HG02943 (cell line): Measurements from ENCODE around the gene VGLL4.
A peak's percentile ranks its signal among the peaks of the same experiment; 100 is the strongest.

Experiments used
- ATAC-seq: cut with Tn5 transposase; IDR thresholded peaks from one replicate; pipeline ENCODE4 v1.9.1; 2021; ENCODE audit warnings: mild to moderate bottlenecking, low read depth, moderate library complexity; ENCODE audit not compliant: unreplicated experiment

Gene VGLL4

DNA sequence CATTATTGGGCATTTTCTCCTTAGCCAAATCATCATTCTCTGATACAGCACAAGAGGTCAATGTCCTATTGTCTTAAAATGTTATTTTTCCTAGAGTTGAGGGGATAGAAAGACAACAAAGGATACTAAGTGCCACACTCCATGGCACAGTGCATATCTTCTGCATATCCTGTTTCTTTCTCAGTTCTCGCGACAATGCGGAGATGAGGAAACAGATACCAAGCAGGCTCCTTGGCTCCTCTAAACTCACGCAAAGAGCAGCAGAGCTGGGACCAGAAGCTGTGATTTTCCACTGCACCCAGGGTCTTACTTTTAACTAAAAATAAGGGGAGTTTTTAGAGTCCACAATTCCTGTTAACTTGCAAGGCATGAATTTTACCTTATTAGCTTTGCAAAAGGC, 10.5 kb upstream of the VGLL4 start:
- ATAC-seq = no peak

DNA sequence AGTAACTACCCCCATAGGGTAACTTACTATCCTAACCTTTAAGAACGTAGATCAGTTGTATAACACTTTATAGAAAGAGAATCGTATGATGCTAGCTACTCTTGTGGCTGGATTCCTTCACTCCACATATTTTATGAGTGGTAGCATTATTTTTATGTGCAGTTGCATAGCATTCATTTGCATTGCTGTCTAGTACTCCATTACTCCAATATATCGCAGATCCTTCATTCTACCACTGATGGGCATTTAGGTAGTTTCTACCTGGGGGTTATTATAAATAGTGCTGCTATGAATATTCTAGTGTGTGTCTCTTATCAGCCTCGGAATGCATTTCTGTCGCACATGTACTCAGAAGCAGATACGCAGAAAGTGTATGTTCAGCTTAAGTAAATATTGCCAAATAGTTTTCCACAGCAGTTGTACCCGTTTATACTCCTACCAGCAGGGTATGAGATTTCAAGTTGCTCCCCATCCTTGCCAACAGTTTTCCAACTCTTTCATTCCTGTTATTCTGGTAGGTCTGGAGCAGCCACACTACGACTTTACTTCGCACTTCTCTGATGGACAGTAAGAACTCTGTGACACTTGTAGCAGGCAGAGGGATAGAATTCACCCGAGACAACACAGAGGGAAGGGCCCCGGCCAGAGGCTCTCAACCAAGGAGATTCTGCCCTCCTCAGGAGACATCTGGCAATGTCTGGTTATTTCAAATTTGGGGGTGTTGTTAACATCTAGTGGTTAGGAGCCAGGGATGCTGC, 9.8 kb upstream of the VGLL4 start:
- no peak for ATAC-seq

DNA sequence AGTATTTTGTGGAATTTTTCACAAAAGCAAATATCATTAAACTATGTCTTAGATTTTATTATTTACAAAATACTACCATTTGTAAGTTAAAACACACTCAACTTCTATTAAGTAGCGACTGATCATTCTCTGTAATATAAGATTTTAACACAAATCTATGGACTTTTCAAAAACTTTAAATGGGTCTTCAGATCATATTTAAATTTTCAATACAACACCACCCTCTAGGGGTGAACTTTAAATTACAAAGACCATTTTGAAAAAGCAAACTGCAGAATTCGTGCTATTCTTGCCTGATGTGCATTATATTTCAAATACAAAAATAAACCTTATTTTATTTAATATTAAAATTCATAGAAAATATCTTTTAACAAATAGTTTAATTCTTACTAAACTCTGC, 8.2 kb upstream of the VGLL4 start:
- ATAC-seq = no peak

DNA sequence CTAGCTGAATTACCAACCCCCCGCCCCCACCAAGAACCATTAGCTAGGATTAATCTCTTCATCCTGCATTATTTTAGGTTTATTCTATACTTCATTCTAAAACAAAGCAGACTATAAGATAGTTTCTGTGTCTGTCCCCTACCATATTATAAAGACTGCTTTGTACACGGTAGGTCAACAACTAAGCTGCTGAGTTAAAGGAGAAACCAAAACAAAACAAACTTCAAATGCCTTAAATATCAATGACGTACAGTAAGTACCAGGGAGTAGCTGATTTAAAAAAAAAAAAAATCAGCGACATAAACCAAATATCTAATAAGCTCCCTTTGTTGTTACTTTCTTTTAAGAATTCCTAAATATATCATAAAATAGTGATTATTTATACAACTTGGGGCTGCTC, 7.8 kb upstream of the VGLL4 start:
- no peak for ATAC-seq

DNA sequence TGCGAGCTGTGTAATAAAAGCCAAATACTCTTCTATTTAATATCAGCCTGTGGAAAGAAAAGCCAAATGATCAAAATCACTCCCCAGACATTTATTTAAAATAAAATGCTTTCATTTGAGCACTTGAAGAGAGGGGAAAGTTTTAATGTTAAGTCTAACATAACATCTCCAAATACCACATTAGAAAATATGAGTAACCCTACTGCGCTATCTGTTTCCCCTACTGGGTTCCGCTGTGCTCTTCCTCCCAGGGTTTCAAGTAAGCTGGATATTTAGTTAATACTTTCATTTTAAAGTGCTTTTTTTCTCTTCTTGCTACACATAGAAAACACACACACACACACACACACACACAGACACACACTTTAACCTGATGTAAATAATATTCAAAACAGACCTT, 6.7 kb upstream of the VGLL4 start:
- no peak for ATAC-seq

DNA sequence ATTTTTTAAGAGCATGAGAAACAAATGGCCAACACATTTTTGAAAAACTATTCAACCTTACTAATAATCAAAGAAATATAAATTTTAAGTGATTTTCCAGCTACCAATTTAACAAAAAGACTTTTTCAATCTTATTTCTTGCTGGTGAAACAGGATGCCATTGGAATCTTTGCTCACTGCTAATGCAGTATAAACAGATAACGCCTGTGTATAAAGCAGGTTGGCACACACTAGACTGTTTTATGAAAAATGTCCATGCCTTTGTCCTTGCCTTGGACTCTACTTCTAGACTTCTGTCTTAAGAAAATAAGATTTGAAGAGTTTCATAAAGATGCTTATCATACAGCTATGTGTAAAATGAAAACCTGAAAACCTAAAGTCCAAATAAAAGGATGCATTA, 5.0 kb upstream of the VGLL4 start:
- no peak for ATAC-seq

DNA sequence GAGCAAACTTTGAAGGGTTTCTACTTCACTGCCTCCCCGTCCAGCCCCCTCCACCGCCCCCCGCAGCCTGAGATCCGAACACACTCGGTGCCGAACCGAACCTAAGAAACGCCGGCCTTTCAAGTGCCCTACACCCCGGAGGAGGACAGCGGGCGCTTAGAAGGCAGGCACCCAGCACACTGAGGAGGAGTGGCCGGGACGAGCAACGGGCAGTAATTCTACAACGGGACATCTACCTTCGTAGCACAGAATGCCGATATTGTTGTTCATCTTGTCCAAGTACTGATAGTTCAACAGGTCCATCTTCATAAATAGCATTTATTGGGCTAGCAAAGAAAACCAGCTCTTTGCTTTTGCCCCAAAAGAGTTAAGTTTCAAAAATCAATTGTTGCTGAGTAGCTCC, 513 bp downstream of the VGLL4 start:
- ATAC-seq = no peak

DNA sequence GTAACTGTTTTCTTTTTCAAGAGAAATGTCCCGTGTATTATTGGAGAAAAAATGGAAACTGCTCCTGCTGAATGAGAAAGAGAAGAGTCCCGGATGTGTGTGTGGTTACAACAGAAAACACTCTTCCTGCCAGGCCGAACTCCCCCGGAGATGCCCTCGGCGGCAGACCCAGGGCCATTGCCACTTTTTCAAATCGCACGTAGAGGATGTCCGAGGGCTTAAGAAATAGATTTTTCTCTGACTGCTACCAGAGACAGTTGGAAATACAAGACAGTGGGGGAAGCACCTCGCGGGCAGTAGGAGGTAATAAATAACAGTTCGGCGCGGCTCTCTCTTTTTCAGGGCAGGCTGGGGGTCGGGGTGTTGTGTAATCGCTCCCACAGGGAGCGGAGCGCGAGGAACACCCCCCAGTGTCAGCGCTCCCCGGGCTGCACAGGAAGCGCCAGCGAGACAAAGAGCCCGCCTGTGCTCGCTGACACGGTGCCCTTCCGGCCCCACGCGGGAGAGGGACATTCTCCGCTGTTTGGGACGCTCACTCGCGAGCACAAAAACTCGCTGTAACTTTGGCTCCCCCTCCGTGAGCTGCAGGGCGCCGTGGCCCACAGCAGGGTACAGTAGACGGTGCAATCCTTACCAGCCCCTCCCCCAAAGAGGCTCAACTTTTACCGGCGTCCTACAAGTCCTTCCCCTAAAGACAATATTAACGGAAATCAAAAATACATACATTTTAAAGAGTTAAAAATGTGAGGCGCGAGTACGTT, 1.1 kb downstream of the VGLL4 start:
- ATAC-seq = peak; percentile 63

DNA sequence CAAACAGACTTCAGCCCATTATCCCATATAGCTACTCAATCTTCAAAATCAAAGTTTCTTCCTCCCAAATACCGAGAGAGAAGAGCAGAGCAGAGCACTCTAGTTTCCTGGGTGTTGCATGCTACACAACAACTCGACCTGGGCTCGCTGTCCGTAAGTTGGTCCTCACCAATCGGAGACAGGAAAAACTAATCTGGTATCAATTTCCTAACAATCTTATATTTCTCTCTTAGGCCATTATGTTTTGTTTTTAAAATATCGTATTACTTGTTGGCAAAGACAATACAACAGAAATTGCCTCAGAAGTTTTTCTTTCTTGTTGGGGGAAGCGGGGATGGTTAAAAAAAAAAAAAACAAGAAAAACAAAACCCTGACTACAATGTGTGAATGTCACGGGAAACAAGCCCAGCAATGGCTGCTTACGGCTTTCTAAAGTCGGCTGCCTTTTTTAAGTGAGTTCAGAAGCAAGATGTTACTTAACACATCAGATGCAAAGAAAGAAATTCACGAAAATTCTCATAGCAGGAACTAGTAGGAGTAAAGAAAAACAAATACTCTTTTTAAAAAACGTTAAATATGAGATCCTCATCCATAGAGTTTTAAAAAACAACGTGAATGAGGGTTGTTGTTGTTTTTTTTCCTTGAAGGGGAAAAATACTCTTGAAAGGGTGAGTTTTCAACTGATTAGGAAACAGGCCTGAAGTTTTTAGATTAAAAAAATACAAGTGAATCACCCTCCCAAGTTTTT, 1.9 kb downstream of the VGLL4 start:
- ATAC-seq = no peak

DNA sequence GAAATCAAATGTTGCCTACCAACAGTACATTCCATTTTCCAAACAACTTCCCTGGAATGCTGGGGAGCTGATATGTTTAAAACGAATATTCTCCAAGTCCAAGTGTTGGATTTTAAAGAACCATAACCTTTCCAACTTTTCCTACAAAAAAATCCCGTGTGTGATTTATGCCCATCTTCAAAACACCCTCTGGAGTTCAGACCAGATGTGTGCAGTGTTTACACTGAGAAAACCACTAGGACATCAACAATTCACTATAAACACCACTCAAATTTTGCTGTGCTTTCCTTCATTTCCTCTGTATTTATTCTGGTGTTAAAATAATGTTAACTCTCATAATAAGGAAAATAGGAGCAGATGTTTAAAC, 2.4 kb downstream of the VGLL4 start:
- no peak for ATAC-seq

DNA sequence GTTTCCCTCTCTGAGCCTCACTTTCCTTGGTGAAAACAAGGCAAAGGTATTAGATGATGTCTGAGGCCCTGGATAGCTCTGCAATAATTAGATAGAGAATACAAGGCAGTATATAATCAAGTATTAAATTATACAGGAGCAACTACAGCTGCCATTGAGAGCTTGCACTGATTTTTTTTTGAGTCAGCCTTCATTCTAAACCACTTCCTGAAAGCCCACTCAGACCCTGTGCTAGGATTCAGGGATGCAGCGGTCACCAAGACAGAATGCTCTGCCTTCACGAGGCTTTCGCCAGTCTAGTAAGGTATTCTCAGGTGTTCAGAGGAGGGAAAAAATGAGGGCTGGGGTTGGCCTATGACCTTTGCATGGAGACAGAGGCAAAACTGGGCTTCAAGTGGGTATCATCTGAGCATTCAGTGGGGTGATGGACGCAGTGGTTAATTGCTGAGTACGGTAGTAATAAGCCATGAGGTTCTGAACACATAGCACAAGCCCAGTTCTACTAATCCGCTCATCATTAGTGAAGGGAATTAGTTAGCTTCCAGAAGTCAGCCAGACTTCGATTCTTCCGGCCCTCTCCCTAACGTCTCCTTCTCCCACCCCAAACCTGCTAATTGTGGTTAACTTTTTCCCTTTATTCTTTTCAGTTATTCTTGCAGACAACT, 3.6 kb downstream of the VGLL4 start:
- no peak for ATAC-seq

DNA sequence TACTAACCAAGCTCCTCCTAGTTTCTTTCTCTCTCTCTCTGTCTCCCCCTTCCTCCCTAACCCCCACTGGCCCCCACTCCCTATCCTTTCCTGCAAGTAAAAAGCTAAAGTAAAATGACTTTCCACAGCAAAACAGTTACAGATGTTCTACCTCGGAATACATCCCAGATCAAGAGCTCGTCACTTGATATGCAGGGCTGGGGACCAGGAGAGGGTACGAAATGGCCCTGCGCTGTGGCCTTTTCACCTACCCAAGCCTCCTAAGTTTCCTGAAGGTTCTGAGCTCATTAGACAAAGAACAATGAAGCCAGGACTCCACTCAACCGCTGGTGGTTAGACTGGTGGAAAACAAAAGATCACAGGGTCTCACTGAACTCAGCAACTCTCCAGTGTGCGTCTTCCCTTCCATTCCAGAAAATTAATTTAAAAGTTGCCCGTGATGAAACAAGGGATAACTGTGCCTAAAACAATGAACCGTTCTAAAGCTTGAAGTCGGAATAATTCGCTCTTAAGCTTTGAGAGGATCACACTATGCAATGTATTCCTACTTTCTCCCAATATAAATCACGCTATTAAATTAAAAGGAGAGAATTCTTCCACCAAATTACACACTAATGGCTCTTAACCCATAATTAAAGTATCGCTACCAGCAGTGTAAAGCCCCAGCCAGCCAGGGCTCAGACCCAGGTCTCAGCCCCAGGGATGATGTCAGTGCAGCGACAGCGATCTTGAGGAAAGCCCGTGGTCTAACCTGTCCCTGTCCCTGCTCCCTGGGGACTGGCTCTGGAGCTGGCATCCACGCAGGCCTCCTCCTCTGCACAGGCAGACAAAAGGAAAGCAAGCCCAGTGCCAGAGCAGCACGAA, 5.0 kb downstream of the VGLL4 start:
- no peak for ATAC-seq

DNA sequence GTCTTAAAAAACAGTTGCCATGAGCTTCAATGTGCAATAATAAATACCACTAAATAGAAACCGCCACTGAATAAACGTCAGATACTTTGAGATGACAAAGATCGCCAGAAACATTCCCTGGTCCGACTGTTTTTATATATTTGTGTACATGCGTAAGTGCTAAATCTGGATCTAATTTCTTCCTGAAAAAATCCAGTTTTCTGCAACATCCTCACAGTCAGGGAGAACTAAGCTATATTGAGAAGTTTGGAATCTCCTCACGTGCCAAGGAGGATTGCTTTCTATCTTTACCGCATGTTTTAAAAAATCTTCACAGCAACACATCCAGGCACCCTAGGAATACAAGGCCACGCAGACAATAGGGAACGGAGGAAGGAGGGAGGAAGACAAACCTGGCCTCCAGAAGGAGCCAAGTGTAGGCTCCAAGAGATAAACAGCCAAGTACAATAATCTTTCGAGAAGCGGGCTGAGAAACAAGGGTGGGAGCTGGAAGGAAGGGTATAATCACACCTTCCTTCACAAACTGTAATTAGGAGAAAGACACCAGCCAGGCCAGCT, 5.7 kb downstream of the VGLL4 start:
- no peak for ATAC-seq

DNA sequence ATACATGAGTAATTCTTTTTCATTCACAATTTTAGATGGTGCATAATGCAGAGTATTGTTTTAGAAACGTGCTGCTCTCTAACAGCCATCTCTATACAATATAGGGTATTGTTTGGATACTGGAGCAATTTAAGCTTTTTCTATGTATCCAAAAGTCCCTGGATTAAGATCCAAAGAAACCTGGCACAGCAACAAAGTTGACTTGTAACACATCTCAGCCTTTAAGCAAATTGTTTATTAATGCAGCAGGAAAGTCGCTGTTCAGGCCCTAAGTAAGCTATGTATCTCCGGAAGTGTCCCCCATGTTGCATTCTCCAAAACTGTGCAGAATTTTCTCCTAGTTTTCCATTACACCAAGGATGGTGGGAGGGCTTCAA, 7.3 kb downstream of the VGLL4 start:
- ATAC-seq = no peak

DNA sequence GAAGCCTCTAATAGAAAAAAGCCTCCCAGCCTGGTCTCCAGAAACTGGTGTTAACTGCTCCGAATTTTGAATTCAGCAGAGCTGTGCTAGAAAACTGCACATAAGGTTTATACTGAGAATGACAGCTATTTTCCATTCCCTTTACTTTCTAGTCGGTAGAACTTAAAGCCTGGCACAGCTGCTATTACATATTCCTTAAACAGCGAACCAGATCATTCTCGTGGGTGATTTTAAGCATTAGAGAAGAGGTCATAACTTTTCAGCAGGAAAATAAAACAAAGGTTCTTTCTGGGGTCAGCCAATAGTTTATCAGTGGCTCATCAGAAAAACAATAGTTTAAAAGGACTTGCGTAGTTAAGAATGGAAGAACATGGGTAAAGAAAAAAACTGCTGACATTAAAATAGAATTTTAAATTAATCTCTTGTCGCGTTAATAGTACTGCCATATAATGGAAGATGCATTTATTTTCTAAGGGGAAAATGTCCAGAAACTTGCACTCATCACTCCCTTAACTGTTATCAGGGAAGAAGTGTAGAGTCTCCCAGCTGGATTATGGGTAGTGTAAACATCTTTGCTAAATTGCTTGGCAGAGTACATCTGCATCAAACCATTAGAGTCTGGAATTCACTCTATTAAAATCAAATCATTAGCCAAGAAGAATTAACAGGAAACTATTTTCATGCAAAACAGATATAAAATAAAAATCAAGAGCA, 7.9 kb downstream of the VGLL4 start:
- no peak for ATAC-seq

DNA sequence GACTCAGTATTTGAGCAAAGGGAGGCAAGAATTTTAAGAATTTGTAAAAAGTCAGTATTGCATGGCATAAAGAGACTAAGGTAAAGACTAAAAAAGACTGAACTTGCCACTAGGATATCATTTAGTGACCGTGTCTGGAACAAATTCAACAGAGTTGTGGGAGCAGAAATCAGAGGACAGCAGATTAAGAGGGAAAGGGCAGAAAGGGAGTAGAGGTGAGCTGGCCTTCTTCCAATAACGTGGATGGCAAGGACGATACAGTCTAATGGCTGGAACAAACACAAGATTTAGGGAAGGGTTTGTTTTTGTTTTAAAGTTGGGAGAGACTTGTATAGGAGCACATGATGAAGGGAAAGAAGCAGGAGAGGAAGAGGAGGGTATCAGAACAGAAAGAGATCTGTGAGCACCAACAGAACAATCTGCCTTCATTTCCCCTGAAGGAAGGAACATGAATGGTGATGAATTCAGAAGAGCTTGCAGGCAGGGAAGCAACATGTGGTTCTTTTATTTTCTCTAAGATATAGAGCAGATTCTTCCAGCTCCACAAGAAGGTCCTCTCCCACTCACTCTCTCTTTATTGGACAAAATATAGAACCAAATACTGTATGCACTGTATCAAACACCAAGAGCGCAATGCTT, 8.6 kb downstream of the VGLL4 start:
- ATAC-seq = no peak

DNA sequence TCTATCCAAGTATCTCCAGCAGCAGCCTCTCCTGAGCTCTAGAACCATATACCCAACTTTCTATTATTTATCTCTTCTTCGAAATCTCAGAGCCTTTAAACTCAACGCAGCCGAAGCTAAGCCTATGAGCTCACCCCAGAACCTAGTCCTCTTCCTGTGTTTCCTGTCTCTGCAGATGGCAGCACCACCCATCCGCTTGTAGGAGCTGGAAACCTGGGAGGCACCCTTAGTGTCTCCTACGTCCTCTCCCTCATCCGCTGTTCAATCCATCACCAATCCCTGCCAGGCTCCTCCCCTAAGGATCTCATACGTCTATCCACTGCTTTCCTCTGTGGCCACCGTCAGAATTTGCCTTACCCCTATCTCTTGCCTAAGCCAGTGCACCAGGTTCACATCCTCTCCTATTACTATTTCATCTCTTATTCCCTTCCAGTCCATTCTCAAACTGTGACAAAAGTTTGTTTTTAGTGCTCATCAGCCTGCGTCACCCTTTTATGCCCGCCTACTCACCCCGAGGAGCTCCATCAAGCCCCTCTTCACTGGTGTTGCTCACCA, 9.6 kb downstream of the VGLL4 start:
- no peak for ATAC-seq

DNA sequence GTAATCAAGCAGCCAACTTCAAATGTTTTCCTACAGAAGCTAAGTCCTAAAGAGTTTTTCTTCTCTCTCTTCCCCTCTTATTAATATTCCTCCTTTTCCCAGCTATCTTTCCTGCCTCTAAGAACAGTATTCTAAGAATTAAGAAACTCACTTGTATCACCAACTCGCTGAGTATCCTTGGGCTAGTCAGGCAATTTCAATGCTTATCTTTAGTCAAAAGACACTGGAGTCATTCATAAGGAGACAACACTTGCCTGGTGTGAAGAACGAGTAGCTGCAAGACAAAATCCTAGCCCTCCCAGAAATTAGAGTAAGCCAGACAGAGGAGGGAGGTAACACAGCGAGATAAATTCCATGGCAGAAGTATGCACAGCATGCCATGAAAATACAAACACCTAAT, 10.7 kb downstream of the VGLL4 start:
- ATAC-seq = no peak
